AG04450 (cell line): ENCODE results near the gene CTU1. TPM values are rescaled to one million over a fixed set of nuclear protein-coding genes. Genes with fewer than 3 reads are reported as not detected.

Experiments used
- CTCF ChIA-PET: fragments of 300-600, 350-600 bp; formaldehyde crosslinking; extraction: SDS; loops from one replicate; lab custom pipeline; 2022; ENCODE audit warnings: antibody characterized with exemption, inconsistent platforms; lab: Charles Lee
- POLR2A ChIA-PET: fragments of 350-600 bp; formaldehyde crosslinking; extraction: SDS; loops from one replicate; lab custom pipeline; 2021; ENCODE audit warnings: antibody characterized with exemption, inconsistent platforms; lab: Yijun Ruan, JAX
- DNase-seq: peaks from one replicate; pipeline ENCODE4 v3.0.0-alpha.2; 2011; ENCODE audit warnings: low read depth, low spot score
- H3K27ac ChIP-seq: one replicate; pipeline ENCODE4 v1.5.1; 2012; ENCODE audit warnings: low read depth, low read length, control low read depth
- H3K27me3 ChIP-seq: one replicate; pipeline ENCODE4 v1.6.0; 2012; ENCODE audit warnings: low read length; ENCODE audit not compliant: control insufficient read depth, insufficient read depth
- H3K4me3 ChIP-seq: 2 replicates; pipeline ENCODE4 v1.5.1; 2011; ENCODE audit warnings: mild to moderate bottlenecking, low read depth, low read length, control low read depth
- H3K9me3 ChIP-seq: 2 replicates; pipeline ENCODE4 v1.5.1; 2012; ENCODE audit warnings: low read length; ENCODE audit not compliant: control insufficient read depth, insufficient read depth
- CTCF ChIP-seq: IDR thresholded peaks from 2 replicates; pipeline ENCODE4 v1.5.1; 2011; ENCODE audit warnings: low read depth, low read length, control low read depth, inconsistent platforms
- polyA plus RNA-seq: library from polyadenylated mRNA; depleted of rRNA; stranded (reverse); fragments of >200 nt; gene quantifications from 2 replicates; pipeline ENCODE4 v1.2.3, GENCODE V29; 2011

The CTU1 gene
- polyA plus RNA-seq, 1 experiment: 1.7 TPM

DNA sequence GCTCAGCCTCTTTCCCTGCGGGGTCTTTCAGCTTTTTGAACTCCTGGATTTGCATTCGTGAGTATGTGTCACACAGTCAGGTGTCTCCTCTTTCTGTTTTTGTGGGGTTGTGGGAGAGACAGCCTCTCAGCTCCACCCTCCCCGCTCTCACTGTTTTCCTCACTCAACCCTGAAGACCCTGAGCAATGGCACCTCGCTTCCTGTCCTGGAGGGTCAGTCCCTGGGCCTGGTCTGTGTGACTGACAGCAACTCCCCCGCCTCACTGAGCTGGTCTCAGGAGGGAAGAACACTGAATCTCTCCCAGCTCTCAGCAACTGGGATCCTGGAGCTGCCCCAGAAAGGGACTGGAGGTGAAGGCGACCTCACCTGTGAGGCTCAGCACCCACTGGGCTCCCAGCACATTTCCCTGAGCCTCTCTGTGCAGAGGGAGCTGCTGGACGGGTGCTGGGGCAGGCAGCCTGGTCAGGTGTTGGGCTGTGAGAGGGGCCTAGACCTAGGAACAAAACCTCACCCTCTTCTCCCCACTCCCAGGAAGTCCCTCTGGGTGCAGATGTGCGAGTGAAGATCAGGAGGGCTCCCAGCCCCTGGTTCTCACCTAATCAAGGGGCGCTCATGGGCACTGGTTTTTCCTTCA lies 29.7 kb upstream of the CTU1 start:
- no peak overlapping the region for H3K4me3 ChIP-seq
- no peaks in the 10 kb centered on the region for H3K27me3 ChIP-seq
- POLR2A ChIA-PET: no interaction called here
- TF ChIP-seq CTCF: no peak
- H3K9me3 ChIP-seq: no peaks in the 10 kb centered on the region
- DNase-seq: no peak
- no peak overlapping the region for H3K27ac ChIP-seq
- CTCF ChIA-PET: no interaction called here

GRCh38 chr19:51136851-51137551 lies 28.8 kb upstream of the CTU1 start:
- H3K4me3 ChIP-seq: no peak overlapping the region
- ChIA-PET POLR2A (no interaction called here), CTCF (no interaction called here)
- no peaks in the 10 kb centered on the region for H3K9me3 ChIP-seq
- no peak overlapping the region for H3K27ac ChIP-seq
- no peaks in the 10 kb centered on the region for H3K27me3 ChIP-seq
- TF ChIP-seq CTCF: no peak
- no peak for DNase-seq

DNA sequence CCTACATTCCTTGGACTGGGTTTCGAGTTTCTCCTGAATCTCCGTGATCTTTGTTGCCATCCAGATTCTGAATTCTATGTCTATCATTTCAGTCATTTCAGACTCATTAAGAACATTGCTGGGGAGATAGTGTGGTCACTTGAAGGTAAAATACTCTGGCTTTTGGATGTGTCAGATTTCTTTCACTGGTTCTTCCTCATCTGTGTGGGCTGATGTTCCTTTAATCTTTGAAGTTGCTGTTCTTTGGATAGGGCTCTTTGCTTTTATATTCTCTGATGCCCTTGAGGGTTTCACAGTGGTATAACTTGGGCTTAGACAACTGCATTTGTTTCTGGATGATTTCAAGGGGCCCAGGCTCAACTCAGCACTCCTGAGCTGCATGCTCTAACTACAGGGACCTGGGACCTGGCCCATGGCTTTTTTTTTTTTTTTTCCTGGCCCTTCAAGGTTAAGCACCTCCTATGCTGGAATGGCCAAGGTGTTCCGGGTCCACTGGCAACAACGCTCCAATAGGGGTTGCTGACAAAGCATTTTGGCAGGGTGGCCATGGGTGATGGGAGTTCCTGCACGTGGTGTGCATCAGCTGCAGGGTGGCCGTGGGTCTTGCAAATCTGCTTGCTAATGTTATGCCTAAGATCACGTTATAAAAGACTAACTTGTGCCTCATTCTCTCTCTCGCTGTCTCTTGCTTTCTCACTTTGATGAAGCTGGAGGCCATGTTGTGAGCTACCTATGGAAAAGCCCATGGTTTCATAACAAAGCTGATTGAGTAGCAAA lies 28.0 kb upstream of the CTU1 start:
- DNase-seq: no peak
- POLR2A ChIA-PET: no interaction called here
- no peaks in the 10 kb centered on the region for H3K27me3 ChIP-seq
- no peaks in the 10 kb centered on the region for H3K9me3 ChIP-seq
- no peak for TF ChIP-seq CTCF
- H3K4me3 ChIP-seq: no peak overlapping the region
- CTCF ChIA-PET: interaction anchor here (1.6 to 2.1 kb wide), 2 partner anchors 22 to 115 kb away, joined by 8 to 10 read pairs; no protein-coding TSS in a partner anchor
- no peak overlapping the region for H3K27ac ChIP-seq

DNA sequence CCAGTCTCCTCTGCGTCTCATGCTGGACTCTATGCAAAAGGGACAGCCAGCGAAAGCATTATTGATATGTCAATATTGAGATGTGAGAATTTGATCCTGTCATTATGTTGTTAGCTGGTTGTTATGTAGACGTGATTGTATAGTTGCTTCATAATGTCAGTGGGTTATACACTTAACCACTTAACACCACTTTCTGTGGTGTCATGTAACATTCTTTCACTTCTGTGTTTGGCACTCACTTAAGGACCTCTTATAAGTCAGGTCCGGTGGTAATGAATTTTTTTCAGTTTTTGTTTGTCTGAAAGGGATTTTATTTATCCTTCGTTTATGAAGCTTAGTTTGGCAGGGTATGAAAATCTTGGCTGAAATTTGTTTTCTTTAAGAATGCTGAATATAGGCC lies 26.8 kb upstream of the CTU1 start:
- ChIA-PET POLR2A (no interaction called here), CTCF (interaction anchor here (0.8 to 2.1 kb wide), 4 partner anchors 23 to 114 kb away, joined by 3 to 11 read pairs (median 9); no protein-coding TSS in a partner anchor)
- Histone ChIP-seq H3K27me3 (no peaks in the 10 kb centered on the region), H3K4me3 (no peak overlapping the region), H3K27ac (no peak overlapping the region), H3K9me3 (no peaks in the 10 kb centered on the region)
- TF ChIP-seq CTCF: no peak
- DNase-seq: no peak
